HS-27A (cell line): Measurements from ENCODE around the gene CEP350.
A peak's percentile ranks its signal among the peaks of the same experiment; 100 is the strongest.
"Not testable (repeated sequence)": the region's sequence is repeated elsewhere in the genome, so short reads cannot be mapped to it uniquely, and the experiment has no call there.

Experiments
- DNase-seq: peaks from one replicate; pipeline ENCODE4 v3.0.0-alpha.2; 2012; ENCODE audit warnings: low read depth, missing footprints

CEP350 gene

GRCh38 chr1:179939941-179940340 lies 14.7 kb upstream of the CEP350 start:
- no peak for DNase-seq

DNA sequence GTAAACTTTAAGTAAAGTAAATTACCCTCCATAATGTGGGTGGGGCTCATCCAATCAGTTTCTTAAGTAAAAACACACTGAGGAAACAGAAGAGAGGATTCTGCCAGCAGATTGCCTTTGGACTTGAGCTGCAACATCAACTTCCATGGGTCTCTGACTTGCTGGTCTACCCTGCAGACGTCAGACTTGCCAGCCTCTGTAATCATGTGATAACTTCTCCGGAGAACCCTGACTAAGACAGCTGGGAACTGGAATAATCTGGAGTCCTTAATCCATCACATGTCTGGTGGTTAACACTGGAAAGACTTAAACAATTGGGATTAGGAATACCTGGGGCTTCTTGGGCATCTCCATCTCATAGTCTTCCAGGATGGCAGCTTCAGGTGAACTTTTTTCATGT lies 13.2 kb upstream of the CEP350 start:
- DNase-seq = no peak

GRCh38 chr1:179950651-179951050 lies 4.0 kb upstream of the CEP350 start:
- no peak for DNase-seq

DNA sequence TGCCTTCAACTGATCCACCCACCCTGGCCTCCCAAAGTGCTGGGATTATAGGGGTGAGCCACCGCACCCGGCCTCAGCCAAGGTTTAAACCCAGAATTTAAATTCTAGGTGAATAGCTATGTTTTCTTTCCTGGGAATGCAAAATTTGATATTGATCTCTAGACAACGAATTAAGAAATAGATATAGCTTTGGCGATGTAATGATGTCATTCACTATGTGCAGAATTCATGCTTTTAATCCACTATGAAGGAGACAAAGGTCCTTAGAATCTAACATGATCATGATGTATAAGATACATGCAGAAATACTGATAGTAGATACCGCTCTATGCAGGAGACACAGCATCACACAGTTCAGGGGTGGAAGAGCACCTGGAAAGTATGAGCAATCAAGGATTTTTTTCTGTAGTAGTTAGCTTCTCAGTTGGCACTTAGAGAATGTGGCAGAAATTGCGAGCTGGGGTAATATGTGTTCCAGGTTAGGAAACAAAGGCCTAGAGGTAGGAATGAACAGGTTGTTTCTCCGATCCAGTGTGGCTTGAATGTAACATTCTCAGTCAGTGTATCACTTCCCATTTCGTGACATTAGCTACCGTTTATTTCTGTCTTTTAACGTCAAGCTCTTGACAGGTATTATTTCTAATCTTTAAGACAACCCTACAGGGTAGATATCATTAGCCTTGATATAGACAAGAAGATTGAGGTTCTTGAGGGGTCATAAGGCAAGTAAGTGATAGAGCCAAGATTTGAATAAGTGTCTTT lies 3.0 kb upstream of the CEP350 start:
- no peak for DNase-seq

DNA sequence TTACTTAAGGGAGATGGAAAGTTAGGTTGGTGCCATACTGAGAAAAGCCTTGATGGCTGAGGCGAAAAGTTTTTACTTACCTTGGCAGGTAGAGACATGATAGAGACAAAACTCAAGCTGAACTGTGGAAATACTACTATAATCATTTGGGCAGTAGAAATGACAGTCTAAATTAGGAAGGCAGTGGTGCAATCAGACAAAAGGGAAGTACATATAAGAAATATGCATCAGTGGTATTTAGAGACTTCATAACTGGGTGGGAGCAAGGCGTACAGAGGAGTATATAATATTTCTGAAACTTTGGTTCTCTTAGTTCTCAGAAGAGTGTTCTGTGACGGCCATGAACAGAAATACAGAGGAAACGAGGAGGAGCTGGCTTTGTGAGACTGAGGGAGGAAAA lies 2.4 kb upstream of the CEP350 start:
- no peak for DNase-seq

DNA sequence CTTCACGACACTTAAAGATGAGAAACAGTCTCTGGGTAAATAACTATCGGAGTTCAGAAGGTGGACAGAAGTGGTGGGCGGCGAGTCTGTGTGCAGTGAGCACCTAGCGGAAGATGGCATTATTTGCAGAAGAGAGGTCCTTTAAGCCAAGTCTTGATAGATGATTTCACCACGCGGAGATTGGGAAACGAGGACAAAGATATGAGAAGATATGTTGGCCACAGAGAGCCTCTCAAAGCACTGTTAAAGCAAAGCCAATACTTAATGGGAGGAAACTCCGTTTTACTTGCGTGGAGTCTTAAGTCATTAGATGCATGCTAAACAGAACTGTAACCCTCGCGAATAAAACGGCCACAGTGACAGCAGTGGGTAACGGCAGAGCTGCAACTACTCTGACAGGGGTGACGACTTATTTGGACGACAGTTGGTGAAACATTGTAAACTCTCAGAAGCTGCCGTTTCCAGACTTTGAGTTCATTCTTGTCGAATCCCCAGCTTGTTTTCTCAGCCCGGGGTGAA lies 577 bp upstream of the CEP350 start:
- peak; percentile 27 for DNase-seq

- DNase-seq = peak; percentile 5
These were observed 674 bp downstream of the CEP350 start for GRCh38 chr1:179955287-179955680.

GRCh38 chr1:179955731-179956130 lies 1.1 kb downstream of the CEP350 start:
- DNase-seq = no peak

- no peak for DNase-seq
These were observed 3.7 kb downstream of the CEP350 start for GRCh38 chr1:179958359-179958758.

DNA sequence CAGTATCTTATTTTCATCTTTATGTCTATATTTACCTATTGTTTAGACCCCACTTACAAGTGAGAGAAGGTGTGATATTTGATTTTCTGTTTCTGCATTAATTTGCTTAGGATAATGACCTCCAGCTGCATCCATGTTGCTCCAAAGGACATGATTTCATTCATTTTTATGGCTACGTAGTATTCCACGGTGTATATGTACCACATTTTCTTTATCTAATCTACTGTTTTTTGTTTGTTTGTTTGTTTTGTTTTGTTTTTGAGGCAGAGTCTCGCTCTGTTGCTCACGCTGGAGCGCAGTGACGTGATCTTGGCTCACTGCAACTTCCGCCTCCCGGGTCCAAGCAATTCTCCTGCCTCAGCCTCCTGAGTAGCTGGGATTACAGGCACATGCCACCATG lies 7.6 kb downstream of the CEP350 start:
- not testable (repeated sequence) for DNase-seq

DNA sequence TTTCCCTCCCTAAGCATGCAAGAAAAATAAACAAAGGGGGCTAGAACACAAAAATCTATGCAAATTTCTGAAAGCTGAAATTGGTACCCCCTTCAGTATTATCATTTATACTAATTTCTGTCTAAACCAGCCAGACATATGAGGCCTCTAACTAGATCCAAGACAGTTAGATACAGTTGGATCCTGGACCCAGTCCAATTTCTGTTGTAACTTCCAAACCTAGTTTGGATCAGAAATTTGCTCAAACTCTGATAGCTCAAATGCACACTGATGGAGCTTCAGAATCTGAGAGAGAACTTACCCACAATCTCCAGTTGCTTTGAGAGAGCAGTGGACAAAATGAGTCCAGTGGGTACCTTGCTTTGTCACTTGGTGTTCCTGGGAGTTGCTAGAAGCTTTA lies 11.9 kb downstream of the CEP350 start:
- no peak for DNase-seq

GRCh38 chr1:179968284-179968993 lies 13.8 kb downstream of the CEP350 start:
- DNase-seq = no peak

- no peak for DNase-seq
These were observed 14.6 kb downstream of the CEP350 start for GRCh38 chr1:179968994-179969919.

GRCh38 chr1:179969962-179970361 lies 15.4 kb downstream of the CEP350 start:
- no peak for DNase-seq

- no peak for DNase-seq
These were observed 17.2 kb downstream of the CEP350 start for GRCh38 chr1:179971563-179972496.

DNA sequence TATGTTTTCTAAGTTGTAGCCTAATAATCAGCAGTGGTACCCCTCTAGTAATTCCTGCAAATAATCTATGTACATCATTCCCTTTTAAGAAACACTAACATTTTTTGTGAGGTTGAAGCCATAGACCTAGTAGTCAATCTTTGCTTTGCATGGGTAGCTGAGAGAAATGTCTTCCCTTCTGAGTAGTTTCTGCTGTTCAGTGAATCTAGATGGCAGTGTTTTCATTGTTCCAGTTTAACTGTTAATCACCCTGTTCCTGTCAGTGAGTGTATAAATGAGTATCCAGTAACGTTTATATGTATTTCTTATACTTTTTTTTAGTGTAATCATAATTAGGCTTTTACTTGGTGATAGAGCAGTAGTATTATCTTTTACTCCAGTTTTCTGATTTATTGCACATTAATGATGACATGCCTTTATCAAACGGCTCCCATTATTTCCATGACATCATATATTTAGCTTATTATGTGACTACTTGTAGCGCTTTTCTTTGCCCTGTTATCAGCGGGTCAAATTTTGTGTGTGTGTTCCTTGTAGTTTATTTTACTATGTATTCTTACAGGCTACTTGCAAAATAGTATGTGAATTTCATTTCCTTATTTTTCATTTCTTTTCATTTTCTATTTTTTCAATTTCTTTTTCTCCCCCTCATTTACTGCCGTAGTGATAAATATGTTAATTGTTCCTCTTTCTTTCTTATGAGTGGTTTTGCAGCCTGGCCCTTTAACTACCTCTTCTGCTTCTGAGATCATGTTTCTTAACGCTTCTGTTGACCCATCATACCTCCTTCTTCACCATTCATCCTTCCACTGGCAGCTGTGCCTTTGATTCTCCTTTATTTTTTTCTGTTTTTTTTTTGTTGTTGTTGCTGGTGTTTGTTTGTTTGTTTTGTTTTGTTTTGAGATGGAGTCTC lies 18.8 kb downstream of the CEP350 start:
- no peak for DNase-seq

DNA sequence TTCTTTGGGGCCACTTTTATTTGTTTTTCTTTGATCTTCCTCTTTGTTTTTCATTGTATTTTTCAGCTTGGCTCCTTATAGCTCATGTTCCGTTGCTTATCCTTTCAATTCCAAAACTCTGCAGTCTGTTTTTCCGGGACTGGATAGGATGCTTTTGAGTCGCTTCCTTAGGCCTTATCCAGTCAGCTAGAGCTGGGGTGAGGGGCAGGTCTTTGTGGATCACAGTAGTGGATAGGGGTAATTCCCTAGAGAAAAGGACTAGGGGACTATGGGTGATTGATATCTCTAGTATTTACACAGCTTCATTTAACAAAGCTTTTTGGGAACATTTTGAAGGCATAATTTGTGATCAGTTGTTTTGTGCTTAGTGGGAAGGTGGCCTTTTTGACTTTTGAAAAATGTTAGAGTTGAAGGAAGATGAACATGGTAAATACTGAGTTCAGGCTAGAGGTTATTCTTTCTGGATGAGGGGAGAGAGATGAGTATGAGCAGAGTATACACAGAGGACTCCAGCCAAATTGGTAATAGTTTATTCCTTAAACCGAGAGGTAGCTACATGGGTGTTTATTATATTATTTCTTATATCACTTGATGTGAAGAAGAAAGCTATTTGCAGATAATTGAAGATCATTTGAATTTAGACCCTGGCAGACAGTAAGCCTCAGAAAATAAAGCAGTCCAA lies 22.5 kb downstream of the CEP350 start:
- DNase-seq = no peak

GRCh38 chr1:179978199-179979079 lies 23.8 kb downstream of the CEP350 start:
- DNase-seq = no peak
